Measurements from ENCODE around the gene NR3C2. TPM values are rescaled to one million over a fixed set of nuclear protein-coding genes. Genes with fewer than 3 reads are reported as not detected.

NR3C2 gene
- polyA plus RNA-seq, 1 donor from 2014 or later: 0.06 TPM

- H3K9ac ChIP-seq (ENCODE audit: low read length): no peak overlapping the region
- TF ChIP-seq SMC3 (conservative IDR thresholded peaks at IDR 0.05; ENCODE audit: poor library complexity) (no peak), TAF1 (IDR thresholded peaks at IDR 0.05; ENCODE audit: low read depth) (no peak), CTCF (IDR thresholded peaks at IDR 0.05; ENCODE audit: poor library complexity, severe bottlenecking) (no peak), EZH2 (IDR thresholded peaks at IDR 0.05; ENCODE audit: borderline replicate concordance, insufficient read depth, low read length, poor library complexity, severe bottlenecking) (no peak), MXI1 (conservative IDR thresholded peaks at IDR 0.05; ENCODE audit: poor library complexity, severe bottlenecking) (no peak)
- TF ChIP-seq, protein P1, sequence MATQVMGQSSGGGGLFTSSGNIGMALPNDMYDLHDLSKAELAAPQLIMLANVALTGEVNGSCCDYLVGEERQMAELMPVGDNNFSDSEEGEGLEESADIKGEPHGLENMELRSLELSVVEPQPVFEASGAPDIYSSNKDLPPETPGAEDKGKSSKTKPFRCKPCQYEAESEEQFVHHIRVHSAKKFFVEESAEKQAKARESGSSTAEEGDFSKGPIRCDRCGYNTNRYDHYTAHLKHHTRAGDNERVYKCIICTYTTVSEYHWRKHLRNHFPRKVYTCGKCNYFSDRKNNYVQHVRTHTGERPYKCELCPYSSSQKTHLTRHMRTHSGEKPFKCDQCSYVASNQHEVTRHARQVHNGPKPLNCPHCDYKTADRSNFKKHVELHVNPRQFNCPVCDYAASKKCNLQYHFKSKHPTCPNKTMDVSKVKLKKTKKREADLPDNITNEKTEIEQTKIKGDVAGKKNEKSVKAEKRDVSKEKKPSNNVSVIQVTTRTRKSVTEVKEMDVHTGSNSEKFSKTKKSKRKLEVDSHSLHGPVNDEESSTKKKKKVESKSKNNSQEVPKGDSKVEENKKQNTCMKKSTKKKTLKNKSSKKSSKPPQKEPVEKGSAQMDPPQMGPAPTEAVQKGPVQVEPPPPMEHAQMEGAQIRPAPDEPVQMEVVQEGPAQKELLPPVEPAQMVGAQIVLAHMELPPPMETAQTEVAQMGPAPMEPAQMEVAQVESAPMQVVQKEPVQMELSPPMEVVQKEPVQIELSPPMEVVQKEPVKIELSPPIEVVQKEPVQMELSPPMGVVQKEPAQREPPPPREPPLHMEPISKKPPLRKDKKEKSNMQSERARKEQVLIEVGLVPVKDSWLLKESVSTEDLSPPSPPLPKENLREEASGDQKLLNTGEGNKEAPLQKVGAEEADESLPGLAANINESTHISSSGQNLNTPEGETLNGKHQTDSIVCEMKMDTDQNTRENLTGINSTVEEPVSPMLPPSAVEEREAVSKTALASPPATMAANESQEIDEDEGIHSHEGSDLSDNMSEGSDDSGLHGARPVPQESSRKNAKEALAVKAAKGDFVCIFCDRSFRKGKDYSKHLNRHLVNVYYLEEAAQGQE (IDR thresholded peaks at IDR 0.05; ENCODE audit: borderline replicate concordance): no peak
- no peaks in the 10 kb centered on the region for H4K20me1 ChIP-seq (ENCODE audit: insufficient read depth)
- no peak overlapping the region for H3K4me2 ChIP-seq (ENCODE audit: low read length)
- no peaks in the 10 kb centered on the region for H3K9me3 ChIP-seq (ENCODE audit: low read length)
- H3K27me3 ChIP-seq (ENCODE audit: insufficient read depth, low read depth, low read length): no peaks in the 10 kb centered on the region
- no peak overlapping the region for H2AFZ ChIP-seq (ENCODE audit: low read depth, low read length)
- H3K79me2 ChIP-seq (replicated peaks; ENCODE audit: insufficient read depth, low read length): no peaks in the 10 kb centered on the region
- no peaks in the 10 kb centered on the region for H3K36me3 ChIP-seq (ENCODE audit: insufficient read depth, low read length)
- no peak overlapping the region for H3K4me3 ChIP-seq (ENCODE audit: low read length)
- no peaks in the 10 kb centered on the region for H3K9me2 ChIP-seq (ENCODE audit: insufficient read depth, low read length)
- H3F3A ChIP-seq (ENCODE audit: insufficient read depth, low read length, poor library complexity, severe bottlenecking): no peaks in the 10 kb centered on the region
- H3K27ac ChIP-seq (ENCODE audit: low read length): no peak overlapping the region
These were observed 155.1 kb downstream of the NR3C2 start for GRCh38 chr4:148287111-148287510.

DNA sequence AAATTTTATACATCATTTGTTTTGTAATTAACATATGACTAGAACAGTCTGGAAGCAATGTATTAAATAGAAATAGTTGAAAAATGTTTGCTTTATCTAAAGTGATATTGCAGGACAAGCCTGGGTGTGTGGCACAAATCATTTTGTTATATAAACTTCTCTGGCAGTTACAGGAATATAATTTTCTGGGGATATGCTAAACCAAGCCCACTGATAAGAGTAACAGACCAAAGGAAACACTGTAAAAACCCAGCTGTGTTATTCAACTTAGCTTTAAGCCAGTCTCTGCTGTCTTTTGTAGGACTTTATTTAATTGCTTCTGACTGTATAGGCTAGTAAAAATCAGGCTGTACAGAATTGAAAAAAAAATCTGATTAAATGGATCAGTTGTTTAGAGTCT, 156.2 kb downstream of the NR3C2 start:
- Histone ChIP-seq H3K9me3 (ENCODE audit: low read length) (no peaks in the 10 kb centered on the region), H4K20me1 (ENCODE audit: insufficient read depth) (no peaks in the 10 kb centered on the region), H3K27me3 (ENCODE audit: insufficient read depth, low read depth, low read length) (no peaks in the 10 kb centered on the region), H3K9me2 (ENCODE audit: insufficient read depth, low read length) (no peaks in the 10 kb centered on the region), H3K27ac (ENCODE audit: low read length) (no peak overlapping the region), H3K4me2 (ENCODE audit: low read length) (no peak overlapping the region), H3K4me3 (ENCODE audit: low read length) (no peak overlapping the region), H3K9ac (ENCODE audit: low read length) (no peak overlapping the region), H3K79me2 (replicated peaks; ENCODE audit: insufficient read depth, low read length) (no peaks in the 10 kb centered on the region), H3K36me3 (ENCODE audit: insufficient read depth, low read length) (no peaks in the 10 kb centered on the region), H3F3A (ENCODE audit: insufficient read depth, low read length, poor library complexity, severe bottlenecking) (no peaks in the 10 kb centered on the region), H2AFZ (ENCODE audit: low read depth, low read length) (no peak overlapping the region)
- TF ChIP-seq POLR2AphosphoS5 (IDR thresholded peaks at IDR 0.05): no peak

- no peak overlapping the region for H3K27ac ChIP-seq (ENCODE audit: low read length)
- no peaks in the 10 kb centered on the region for H3K9me3 ChIP-seq (ENCODE audit: low read length)
- no peaks in the 10 kb centered on the region for H3K79me2 ChIP-seq (replicated peaks; ENCODE audit: insufficient read depth, low read length)
- H3K9me2 ChIP-seq (ENCODE audit: insufficient read depth, low read length): no peaks in the 10 kb centered on the region
- no peak overlapping the region for H2AFZ ChIP-seq (ENCODE audit: low read depth, low read length)
- no peaks in the 10 kb centered on the region for H3K36me3 ChIP-seq (ENCODE audit: insufficient read depth, low read length)
- H3K4me2 ChIP-seq (ENCODE audit: low read length): no peak overlapping the region
- TF ChIP-seq RAD21 (conservative IDR thresholded peaks at IDR 0.05) (no peak), EZH2 (IDR thresholded peaks at IDR 0.05; ENCODE audit: borderline replicate concordance, insufficient read depth, low read length, poor library complexity, severe bottlenecking) (no peak), CTCF (IDR thresholded peaks at IDR 0.05; ENCODE audit: poor library complexity, severe bottlenecking) (no peak), TAF1 (IDR thresholded peaks at IDR 0.05; ENCODE audit: low read depth) (no peak)
- H4K20me1 ChIP-seq (ENCODE audit: insufficient read depth): no peaks in the 10 kb centered on the region
- H3K27me3 ChIP-seq (ENCODE audit: insufficient read depth, low read depth, low read length): no peaks in the 10 kb centered on the region
- H3K9ac ChIP-seq (ENCODE audit: low read length): no peak overlapping the region
- H3K4me3 ChIP-seq (ENCODE audit: low read length): no peak overlapping the region
- H3F3A ChIP-seq (ENCODE audit: insufficient read depth, low read length, poor library complexity, severe bottlenecking): no peaks in the 10 kb centered on the region
These were observed 158.5 kb downstream of the NR3C2 start for GRCh38 chr4:148283665-148284064.

Measured in neural cell (in vitro differentiated cells).